Calu3 (cell line): ENCODE measurements around the gene TMEM100. TPM values are rescaled to one million over a fixed set of nuclear protein-coding genes. Genes with fewer than 3 reads are reported as not detected.

ENCODE experiments used
- BruUV-seq: library from RNA; stranded (reverse); fragments of 400-500 nt; replicated peaks from 2 replicates; lab custom pipeline; 2021; lab: Mats Ljungman, UMichigan
- CTCF ChIA-PET: fragments of 300-600 bp; sonication (Branson Sonifier 250); formaldehyde crosslinking; loops from one replicate; lab custom pipeline; 2022; ENCODE audit warnings: antibody characterized with exemption; lab: Charles Lee
- DNase-seq: peaks from one replicate; pipeline ENCODE4 v3.0.0; 2022
- H3K27ac Mint-ChIP-seq: one replicate; pipeline ENCODE4 v1.8.0; 2022; ENCODE audit warnings: mixed read lengths; ENCODE audit not compliant: unreplicated experiment
- H3K27me3 Mint-ChIP-seq: one replicate; pipeline ENCODE4 v1.8.0; 2022; ENCODE audit warnings: mixed read lengths; ENCODE audit not compliant: unreplicated experiment
- H3K36me3 Mint-ChIP-seq: one replicate; pipeline ENCODE4 v1.8.0; 2022; ENCODE audit warnings: mild to moderate bottlenecking, moderate library complexity, mixed read lengths; ENCODE audit not compliant: insufficient read depth, unreplicated experiment
- H3K4me1 Mint-ChIP-seq: one replicate; pipeline ENCODE4 v1.8.0; 2022; ENCODE audit warnings: mild to moderate bottlenecking, low read depth, mixed read lengths; ENCODE audit not compliant: unreplicated experiment
- H3K4me3 Mint-ChIP-seq: one replicate; pipeline ENCODE4 v1.8.0; 2022; ENCODE audit warnings: mild to moderate bottlenecking, low read depth, moderate library complexity, mixed read lengths; ENCODE audit not compliant: unreplicated experiment
- H3K9me3 Mint-ChIP-seq: one replicate; pipeline ENCODE4 v1.8.0; 2022; ENCODE audit warnings: low read depth, mixed read lengths; ENCODE audit not compliant: unreplicated experiment
- intact Hi-C: fragments of 100-400 bp; cut with micrococcal nuclease; formaldehyde crosslinking; loops from one replicate; pipeline ENCODE4 v1.10.0; 2022; ENCODE audit not compliant: unreplicated experiment
- total RNA-seq: library from RNA; stranded (reverse); gene quantifications from 2 replicates; pipeline ENCODE4 v1.2.3, GENCODE V29; 2022
- TF ChIP-seq, protein P1 (sequence below): fragments of 200-600 bp; IDR thresholded peaks from one replicate; pipeline ENCODE4 v1.8.0; 2022; ENCODE audit warnings: antibody characterized with exemption; ENCODE audit not compliant: unreplicated experiment

TMEM100 gene
- total RNA-seq, 1 experiment from 2014 or later: not detected

DNA sequence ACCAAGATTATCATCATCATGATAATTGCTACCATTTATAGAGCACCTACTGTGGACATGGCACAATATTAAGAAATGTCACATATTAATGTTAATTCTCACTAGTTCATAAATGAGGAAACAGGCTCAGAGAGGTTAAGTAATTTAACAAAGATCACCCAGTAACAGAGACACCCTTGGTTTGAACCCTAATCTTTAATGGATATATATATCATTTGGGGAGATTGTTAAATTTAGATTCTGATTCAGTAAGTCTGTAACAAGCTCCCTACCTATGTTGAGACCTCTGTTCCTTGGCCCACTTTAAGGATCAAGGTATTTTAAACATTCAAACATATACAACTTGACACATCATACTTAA lies 804 bp upstream of the TMEM100 start:
- BruUV-seq: no TSS peak
- no peak for DNase-seq
- Mint-ChIP-seq H3K4me3 (no peak overlapping the region), H3K27ac (no peak overlapping the region), H3K36me3 (peaks cover 4% of the 10 kb centered on the region), H3K27me3 (peaks cover 12% of the 10 kb centered on the region), H3K4me1 (peaks cover 21% of the 10 kb centered on the region), H3K9me3 (no peaks in the 10 kb centered on the region)
- CTCF ChIA-PET: no interaction called here
- TF ChIP-seq, protein P1, sequence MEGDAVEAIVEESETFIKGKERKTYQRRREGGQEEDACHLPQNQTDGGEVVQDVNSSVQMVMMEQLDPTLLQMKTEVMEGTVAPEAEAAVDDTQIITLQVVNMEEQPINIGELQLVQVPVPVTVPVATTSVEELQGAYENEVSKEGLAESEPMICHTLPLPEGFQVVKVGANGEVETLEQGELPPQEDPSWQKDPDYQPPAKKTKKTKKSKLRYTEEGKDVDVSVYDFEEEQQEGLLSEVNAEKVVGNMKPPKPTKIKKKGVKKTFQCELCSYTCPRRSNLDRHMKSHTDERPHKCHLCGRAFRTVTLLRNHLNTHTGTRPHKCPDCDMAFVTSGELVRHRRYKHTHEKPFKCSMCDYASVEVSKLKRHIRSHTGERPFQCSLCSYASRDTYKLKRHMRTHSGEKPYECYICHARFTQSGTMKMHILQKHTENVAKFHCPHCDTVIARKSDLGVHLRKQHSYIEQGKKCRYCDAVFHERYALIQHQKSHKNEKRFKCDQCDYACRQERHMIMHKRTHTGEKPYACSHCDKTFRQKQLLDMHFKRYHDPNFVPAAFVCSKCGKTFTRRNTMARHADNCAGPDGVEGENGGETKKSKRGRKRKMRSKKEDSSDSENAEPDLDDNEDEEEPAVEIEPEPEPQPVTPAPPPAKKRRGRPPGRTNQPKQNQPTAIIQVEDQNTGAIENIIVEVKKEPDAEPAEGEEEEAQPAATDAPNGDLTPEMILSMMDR: no peak
- intact Hi-C loops: no loop called here

DNA sequence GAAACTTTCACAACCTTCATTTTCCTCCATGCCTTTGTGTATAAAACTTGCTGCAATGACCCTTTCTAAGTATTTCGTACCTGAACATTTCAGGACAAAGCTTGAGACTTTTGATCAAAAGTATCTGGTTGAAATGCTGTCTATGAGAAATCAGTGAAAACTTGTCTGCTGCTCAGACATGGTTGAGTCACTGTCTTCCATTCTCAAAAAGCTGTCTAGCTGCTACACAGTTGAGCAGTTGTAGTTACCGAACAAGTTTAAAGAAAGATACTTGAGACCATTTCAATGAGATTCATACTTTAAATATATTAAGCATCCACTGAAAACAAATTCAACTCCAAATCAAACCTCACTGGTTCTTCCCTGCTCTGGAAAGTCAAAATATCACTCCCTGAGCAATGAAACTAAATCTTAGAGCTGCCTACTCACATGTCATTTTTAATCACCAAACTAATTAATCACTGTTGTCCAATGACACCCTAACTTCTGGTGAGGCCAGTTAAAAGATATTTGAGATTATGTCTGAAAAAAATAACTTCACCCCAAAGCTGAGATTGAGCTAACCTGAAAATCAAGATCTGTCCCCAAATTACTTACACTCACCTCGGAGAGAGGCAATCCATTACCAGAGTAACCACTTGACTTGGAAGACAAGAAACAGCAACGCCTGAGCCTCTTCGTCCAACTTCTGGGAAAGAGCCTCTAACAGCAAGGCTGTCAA lies 488 bp downstream of the TMEM100 start:
- DNase-seq: no peak
- TF ChIP-seq, protein P1: no peak
- CTCF ChIA-PET: interaction anchor here (1.0 kb wide), 1 partner anchor 9 kb away, joined by 3 read pairs; no protein-coding TSS in a partner anchor
- Mint-ChIP-seq H3K27me3 (peaks cover 12% of the 10 kb centered on the region), H3K27ac (no peak overlapping the region), H3K4me1 (peaks cover 21% of the 10 kb centered on the region), H3K9me3 (no peaks in the 10 kb centered on the region), H3K36me3 (peaks cover 4% of the 10 kb centered on the region), H3K4me3 (peak overlapping the region; percentile 51)
- intact Hi-C loops: no loop called here
- no TSS peak for BruUV-seq

DNA sequence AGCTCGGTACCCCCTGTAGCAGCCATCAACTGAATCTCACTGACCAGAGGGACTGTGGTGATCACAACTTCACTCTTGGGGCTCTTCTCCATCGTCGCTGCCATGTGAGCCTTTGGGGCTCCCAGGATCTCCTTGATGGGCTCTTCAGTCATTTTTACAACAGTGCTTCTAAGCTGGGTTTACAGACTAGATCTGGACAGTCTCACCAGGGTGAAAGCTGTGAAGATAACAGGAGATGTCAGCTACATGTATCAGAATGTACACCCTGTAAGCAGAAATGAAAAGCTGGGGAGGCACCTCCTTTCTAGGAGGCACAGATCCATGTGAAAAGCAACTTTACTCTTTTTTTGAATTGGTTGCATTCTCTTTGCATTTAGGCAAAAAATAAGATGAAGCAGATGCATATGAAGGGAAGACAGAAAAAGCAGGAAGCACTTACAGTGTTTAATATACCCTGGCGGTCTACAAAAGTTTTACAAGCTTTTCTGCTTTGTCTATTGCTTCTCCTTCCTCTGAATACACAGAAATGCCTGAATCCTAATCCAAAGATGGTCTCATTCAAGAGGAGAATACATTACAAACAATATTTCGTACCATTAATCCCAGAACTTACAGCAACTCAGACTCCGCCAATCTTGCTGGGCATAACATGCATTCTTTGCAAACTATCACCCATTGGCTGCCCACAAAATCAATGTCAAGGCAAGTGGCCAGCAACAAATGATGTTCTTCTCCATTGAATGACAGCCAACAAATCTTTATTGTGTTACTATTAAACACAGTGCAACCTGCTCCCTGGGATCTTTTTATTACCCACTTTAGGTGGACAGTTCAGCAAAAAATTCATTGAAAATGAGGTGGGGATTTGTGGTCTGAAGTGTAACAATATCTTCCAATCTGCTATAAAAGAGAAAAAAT lies 1.5 kb downstream of the TMEM100 start:
- Mint-ChIP-seq H3K9me3 (no peaks in the 10 kb centered on the region), H3K27ac (no peak overlapping the region), H3K36me3 (peaks cover 4% of the 10 kb centered on the region), H3K27me3 (peaks cover 12% of the 10 kb centered on the region), H3K4me1 (peaks cover 12% of the 10 kb centered on the region), H3K4me3 (no peak overlapping the region)
- CTCF ChIA-PET: interaction anchor here (1.0 kb wide), 1 partner anchor 17 kb away, joined by 4 read pairs; no protein-coding TSS in a partner anchor
- no TSS peak for BruUV-seq
- intact Hi-C loops: no loop called here
- no peak for DNase-seq
- TF ChIP-seq, protein P1: no peak

DNA sequence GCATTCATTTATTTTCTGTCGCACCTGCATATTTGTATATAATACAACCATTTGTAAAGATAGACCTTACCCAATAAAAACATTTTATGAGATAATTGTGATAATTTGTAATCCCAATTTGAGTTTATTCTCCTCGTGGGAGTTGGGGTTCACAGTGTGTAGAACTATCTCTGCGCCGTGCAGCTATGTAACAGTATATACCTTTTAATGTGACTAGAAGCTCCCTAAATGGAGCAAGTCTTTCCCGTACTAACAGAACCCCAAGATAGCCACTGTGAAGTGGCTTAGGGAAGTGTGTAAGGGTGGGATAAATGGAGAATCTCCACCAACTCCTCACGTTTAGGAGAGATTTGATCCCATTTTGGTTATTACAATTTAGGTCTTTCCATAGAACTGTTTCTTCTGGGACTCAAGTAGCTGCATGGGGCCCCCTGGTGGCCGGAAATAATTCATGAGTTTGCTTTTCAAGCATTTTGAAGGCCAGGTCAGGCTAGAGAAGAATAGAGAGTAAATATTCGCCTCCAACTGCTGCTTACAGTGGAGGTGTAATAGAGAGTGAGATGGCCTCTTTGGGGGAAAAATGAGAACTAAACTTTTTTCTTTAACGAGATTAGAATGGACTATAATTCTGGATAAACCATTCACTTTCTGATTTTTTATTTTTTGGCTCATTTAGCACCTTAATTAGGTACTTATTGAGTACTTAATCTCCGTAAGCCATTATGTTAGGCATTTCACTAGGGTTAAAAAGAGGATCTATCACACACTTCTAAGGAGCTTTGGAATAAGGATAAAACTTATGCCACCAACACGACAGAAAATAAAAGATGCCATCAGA lies 4.5 kb downstream of the TMEM100 start:
- intact Hi-C loops: loop anchor here (1.0 to 5.0 kb wide), 3 partner anchors 54 to 191 kb away; no protein-coding TSS in a partner anchor
- Mint-ChIP-seq H3K9me3 (no peaks in the 10 kb centered on the region), H3K36me3 (no peaks in the 10 kb centered on the region), H3K27ac (no peak overlapping the region), H3K4me1 (peaks cover 9% of the 10 kb centered on the region), H3K27me3 (peaks cover 9% of the 10 kb centered on the region), H3K4me3 (no peak overlapping the region)
- TF ChIP-seq, protein P1: peak; percentile 39
- DNase-seq: peak; percentile 76
- CTCF ChIA-PET: interaction anchor here (0.8 to 1.6 kb wide), 4 partner anchors 25 to 190 kb away, joined by 3 to 6 read pairs (median 5); no protein-coding TSS in a partner anchor
- no TSS peak for BruUV-seq
